Adipose tissue (tissue), 3 donors: ENCODE results near the gene ZMIZ1. TPM values are rescaled to one million over a fixed set of nuclear protein-coding genes. Genes with fewer than 3 reads are reported as not detected.
A peak's percentile ranks its signal among the peaks of the same experiment; 100 is the strongest.
"Not testable (repeated sequence)": the region's sequence is repeated elsewhere in the genome, so short reads cannot be mapped to it uniquely, and the experiment has no call there.

ENCODE experiments used
- H3K27ac ChIP-seq: one replicate; pipeline ENCODE4 v1.5.1; 2013; ENCODE audit warnings: low read depth, low read length
- WGBS, 3 donors: extraction: QIAGEN DNeasy Blood & Tissue Kit; methylation state at CpG; one replicate each; pipeline ENCODE4 v1.1.7; 2013; 5-methylcytosine and 5-hydroxymethylcytosine counted together
- polyA plus RNA-seq, 3 donors: library from polyadenylated mRNA; stranded (reverse); fragments of 200-250 nt; gene quantifications; one replicate each; pipeline ENCODE4 v1.2.3, GENCODE V29; 2013
- donor health status: healthy with polysubstance abuse.
- donor health status: Bipolar disorder and iron deficiency.
- donor health status: healthy.

Gene ZMIZ1
- polyA plus RNA-seq, 3 donors: 17.4 to 37.1 (median 26.1) TPM

DNA sequence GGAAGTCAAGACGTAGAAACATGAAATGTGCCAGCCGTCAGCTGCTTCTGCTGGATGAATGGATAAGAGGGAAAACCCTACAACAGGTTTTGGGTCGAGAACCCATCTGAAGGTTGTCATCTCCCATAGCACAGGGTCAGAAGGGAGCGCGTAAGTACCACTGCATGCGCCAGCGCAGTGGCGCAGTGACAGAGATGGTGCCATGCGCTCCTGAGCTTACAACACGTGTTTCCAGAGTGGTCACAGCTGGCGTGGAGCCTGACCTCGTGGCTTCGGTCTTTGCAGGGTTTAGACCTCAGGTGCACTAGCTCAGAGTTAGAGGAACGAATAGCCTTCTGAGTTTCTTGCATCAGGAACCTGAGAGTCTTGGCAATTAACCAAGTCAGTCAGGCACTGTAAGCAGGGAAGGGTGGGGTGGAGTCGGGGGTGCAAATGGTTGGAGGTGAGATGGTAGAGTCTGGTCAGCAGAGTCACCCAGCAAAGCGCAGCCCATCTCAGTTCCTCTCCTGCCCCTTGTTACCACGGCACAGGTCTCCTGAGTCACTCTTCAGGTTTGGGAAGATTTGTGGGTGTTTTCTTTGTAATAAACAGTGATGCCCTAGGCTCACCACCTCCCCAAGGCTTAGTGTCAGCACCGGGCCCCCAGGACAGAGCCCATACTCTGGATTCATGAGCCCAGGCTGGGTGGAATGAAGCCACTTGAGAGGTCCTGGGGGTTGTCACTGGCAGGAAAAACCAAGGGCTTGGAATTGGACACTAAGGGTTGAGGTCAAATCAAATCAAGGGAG, 194.4 kb downstream of the ZMIZ1 start:
- H3K27ac ChIP-seq: no peak overlapping the region
- WGBS, 3 donors: 77 to 90% (median 83%) methylated on average over 18 of the region's 18 CpGs

DNA sequence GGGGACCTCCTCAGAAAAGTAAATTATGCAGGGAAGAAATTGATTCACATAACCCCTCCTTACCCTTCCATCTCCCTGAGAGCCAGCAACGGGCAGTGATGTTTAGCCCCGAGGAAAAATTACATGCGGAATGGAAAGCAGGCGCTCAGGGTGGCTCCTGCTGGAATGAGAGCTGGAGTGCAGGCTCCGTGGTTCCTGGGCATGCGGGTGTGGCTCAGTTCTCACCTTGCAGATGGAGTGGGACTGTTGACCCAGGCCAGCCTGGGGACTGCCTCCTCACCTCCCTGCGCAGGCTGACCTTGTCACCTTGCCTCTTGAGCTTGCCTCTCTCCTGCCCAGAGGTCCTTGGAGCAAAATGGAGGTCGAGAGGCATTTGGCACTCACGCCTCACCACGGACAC, 195.2 kb downstream of the ZMIZ1 start:
- no peak overlapping the region for H3K27ac ChIP-seq
- WGBS, 3 donors: 85 to 91% (median 88%) methylated on average over 10 of the region's 10 CpGs

- no peak overlapping the region for H3K27ac ChIP-seq
- 64 to 73% (median 65%) methylated on average over 10 of the region's 10 CpGs for WGBS, 3 donors
Measured at GRCh38 chr10:79264942-79265341, 196.2 kb downstream of the ZMIZ1 start.

- 35 to 66% (median 39%) methylated on average over 6 of the region's 6 CpGs for WGBS, 3 donors
- no peak overlapping the region for H3K27ac ChIP-seq
Measured at GRCh38 chr10:79266084-79266483, 197.3 kb downstream of the ZMIZ1 start.

- peak overlapping the region; percentile 68 for H3K27ac ChIP-seq
- 23 to 81% (median 34%) methylated on average over 11 of the region's 11 CpGs for WGBS, 3 donors
Measured at GRCh38 chr10:79266543-79267312, 198.0 kb downstream of the ZMIZ1 start.

DNA sequence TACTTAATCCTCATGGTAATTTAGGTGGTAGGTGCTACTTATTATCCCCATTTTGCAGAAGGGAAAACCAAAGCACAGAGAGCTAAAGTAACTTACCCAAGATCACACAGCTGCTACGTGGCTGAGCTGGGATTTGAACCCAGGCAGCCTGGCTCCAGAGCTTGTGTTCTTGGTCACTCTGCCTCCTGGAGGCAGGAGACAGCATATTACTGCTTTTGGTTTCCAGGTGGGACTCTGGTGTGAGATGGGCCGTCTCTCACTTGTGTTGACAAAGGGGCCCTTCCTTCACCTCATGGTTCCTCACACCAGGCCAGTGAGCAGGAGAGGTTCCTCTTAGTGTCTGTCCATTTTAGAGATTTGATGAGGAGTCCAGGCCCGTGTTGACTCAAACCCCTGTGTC, 198.7 kb downstream of the ZMIZ1 start:
- WGBS, 3 donors: 66 to 73% (median 66%) methylated on average over 3 of the region's 3 CpGs
- peak overlapping the region; percentile 68 for H3K27ac ChIP-seq

DNA sequence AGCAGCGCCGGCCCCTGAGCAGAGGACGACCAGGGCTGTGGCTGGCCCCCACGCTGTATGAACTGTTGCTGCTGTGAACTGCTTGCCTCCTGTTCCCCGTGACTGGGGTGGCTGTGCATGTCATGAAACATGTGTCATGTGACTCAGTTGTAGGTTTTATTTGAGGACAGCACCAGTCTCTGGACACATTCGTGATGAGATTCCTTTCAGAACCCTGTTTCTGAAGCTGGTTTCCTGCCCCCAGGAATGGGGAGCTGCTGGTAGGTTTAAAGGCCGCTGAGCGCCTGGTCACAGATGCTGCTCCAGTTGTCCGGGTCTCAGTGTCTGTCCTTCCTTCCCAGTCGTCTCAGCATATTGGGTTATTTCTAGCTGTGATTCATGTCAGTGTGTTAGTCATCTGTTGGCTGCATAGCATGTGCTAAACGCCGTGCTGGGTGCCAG, 199.4 kb downstream of the ZMIZ1 start:
- 69 to 88% (median 71%) methylated on average over 12 of the region's 12 CpGs for WGBS, 3 donors
- H3K27ac ChIP-seq: no peak overlapping the region

DNA sequence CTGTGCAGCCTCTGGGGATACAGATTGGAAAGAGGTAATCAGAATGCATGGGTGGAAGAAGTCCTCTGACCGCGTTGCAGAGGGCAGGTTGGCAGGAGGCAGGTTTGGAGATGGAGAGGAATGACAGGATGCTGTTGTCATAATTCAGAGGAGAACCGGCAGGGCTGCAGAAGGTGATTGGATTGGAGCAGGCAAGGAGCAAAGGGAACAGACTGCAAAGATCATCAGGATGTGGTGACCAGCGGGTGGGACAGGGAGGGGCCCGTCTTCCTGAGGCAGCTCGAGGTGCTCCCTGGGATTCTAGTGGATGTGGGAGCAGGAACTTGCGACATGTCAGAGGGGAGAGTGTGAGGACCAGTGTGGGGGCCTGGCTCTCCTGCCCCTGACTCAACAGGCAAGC, 200.0 kb downstream of the ZMIZ1 start:
- H3K27ac ChIP-seq: no peak overlapping the region
- WGBS, 3 donors: 49 to 75% (median 53%) methylated on average over 7 of the region's 7 CpGs

GRCh38 chr10:79269443-79269842, 200.7 kb downstream of the ZMIZ1 start:
- WGBS, 3 donors: 92 to 97% (median 96%) methylated on average over 5 to 6 of the region's 6 CpGs
- no peak overlapping the region for H3K27ac ChIP-seq

GRCh38 chr10:79269969-79270368, 201.2 kb downstream of the ZMIZ1 start:
- H3K27ac ChIP-seq: no peak overlapping the region
- WGBS, 3 donors: 80 to 85% (median 83%) methylated on average over 7 of the region's 7 CpGs

DNA sequence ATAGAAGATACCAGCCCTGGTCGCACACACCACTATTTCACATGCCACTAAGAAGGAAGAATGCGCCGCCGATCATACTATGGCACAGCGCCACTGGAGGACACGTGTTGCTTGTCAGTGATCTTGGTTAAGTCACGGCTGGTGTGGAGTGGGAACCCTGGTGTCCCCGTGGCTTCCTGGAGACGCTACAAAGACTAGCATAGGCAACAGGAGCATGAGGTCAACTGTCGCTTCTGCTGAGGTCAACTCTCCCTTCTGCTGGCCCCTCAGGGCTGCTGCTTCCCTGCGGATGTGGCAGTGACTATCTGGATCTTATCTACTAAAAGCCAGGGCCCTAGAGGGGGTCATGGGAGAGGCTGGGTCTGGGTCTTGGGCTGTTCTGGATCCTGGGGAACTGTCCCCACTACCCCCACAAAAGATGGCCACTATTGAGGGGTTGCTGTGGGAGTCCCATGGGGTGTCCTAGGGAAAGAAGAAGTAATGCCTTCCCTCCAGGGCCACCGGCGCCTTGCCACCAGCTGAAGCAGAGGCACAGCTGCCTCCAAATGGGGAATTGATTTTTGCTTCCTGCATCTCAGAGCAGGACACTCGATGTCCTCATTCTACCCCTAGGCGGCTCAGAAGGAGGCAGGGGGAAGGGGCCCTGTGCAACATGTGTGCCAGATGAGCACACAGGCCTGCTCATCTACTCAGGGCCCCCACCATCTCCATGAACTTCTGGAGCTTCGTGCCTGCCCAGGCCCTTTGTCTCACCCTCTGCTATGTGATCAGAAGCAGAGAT, 201.9 kb downstream of the ZMIZ1 start:
- 59 to 80% (median 63%) methylated on average over 16 of the region's 16 CpGs for WGBS, 3 donors
- H3K27ac ChIP-seq: no peak overlapping the region

DNA sequence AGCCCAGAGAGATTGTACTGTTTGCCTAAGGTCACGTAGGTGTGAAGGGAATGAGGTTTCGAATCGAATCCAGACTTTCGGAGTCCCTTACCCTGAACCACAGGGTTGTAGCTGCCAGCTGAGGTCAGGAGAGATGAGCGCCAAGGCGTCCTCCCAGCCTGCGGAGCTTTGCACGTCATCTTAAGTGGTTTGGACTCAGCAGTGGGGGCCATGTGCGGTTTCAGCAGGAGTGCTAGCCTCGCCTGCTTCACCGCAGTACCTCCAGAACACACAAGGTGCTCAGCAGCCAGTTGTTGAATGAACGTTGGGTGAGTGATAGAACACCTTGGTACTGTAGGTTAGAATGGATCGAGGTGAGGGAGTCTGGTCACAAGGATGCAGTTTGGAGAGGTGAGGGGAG, 203.6 kb downstream of the ZMIZ1 start:
- no peak overlapping the region for H3K27ac ChIP-seq
- WGBS, 3 donors: 74 to 93% (median 75%) methylated on average over 13 of the region's 13 CpGs

DNA sequence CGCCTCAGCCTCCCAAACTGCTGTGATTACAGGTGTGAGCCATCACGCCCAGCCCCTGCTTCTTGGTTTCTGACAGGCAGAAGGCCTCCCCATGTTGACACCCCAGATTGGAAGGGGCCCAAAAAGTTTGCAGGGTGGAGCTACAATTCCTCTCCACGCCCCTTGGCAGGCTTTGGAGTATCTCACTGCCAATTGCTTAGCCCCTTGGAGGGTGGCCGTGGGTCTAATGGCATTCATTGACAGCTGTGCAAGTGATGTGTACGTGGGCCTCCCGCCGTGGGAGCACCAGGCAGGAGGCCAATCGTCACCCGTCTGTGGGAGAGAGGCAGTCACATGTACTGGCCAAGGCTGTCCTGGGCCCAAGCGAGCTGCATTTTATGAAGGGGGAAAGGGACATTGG, 204.8 kb downstream of the ZMIZ1 start:
- WGBS, 3 donors: 59 to 66% (median 63%) methylated on average over 10 of the region's 10 CpGs
- H3K27ac ChIP-seq: no peak overlapping the region

GRCh38 chr10:79274279-79275104, 205.7 kb downstream of the ZMIZ1 start:
- WGBS, 3 donors: 51 to 68% (median 57%) methylated on average over 30 to 32 of the region's 32 CpGs
- H3K27ac ChIP-seq: peak overlapping the region; percentile 41

DNA sequence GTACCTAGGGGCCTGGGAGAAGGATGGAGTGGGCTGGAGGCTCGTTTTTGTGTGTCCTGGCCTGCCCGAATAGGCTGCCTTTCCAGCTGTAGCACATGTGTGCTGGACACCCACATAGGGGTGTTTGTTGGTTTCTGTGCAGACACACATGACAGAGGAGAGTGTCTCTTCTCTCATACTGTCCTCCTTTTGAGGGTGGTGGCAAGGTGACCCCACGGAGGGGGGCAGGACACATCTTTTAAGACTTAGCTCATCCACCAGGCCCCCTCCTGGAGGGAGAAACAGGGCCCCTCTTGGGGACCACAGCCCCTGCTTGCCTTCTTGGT, 206.3 kb downstream of the ZMIZ1 start:
- WGBS, 3 donors: 50 to 64% (median 59%) methylated on average over 3 of the region's 3 CpGs
- no peak overlapping the region for H3K27ac ChIP-seq

DNA sequence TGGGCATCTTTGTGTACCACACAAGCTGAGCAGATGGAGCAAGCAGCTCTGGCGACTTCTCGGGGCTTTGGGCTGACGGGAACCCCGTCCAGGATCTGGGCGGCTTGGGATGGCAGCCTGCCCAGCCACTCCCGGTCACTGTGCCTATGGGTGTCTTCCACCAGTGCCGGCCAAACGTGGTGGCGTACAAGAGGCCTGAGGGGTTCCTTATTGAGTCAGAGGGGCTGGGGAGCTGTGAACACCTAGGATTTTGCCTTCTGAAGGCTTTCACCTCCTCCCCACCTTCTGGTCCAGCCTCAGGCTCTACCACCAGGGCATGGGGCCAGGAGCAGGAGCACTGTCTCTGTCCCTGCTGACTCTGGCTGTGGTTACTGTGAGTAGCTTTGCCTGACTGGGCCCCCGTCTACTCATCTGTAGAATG, 206.7 kb downstream of the ZMIZ1 start:
- 39 to 67% (median 48%) methylated on average over 10 of the region's 10 CpGs for WGBS, 3 donors
- no peak overlapping the region for H3K27ac ChIP-seq

DNA sequence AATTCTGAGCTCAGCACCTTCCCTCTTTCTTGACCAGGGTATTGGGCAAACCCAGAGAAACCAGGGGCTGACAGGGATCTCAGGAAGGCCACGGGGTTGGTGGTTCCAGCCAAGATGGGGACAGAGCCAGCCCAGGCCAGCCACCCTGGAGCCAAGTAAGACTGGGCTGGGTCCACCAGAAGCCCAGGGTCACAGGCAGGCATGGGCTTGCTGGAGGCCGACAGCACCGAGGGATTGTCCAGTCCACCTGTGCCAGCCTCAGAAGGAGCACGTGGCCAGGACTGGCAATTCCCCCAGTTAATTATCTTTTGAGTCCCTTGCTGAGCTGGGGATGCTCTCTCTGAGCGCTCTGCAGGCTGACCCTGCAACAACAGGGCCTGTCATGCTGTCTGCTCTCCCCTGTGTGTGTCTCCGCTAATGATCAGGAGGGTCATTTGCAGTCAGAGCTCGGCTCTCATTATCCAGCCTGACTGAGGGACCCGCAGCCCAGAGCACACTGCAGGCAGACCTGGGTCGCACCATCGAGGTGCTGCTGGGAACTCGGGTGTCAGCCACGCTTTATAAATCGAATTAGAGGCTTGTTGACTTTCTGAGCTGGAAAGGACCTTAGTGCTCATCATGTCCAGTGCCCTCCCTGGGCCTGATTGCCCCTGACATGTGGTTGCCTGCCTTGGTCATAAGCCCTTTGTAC, 209.0 kb downstream of the ZMIZ1 start:
- H3K27ac ChIP-seq: no peak overlapping the region
- 87 to 90% (median 89%) methylated on average over 13 of the region's 13 CpGs for WGBS, 3 donors

DNA sequence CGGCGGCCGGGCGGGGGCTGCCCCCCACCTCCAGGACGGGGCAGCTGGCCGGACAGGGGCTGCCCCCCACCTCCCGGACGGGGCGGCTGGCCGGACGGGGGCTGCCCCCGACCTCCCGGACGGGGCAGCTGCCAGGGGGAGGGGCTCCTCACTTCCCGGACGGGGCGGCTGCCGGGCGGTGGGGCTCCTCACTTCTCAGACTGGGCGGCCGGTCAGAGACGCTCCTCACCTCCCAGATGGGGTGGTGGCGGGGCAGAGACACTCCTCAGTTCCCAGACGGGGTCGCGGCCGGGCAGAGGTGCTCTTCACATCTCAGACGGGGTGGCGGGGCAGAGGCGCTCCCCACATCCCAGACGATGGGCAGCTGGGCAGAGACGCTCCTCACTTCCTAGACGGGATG, 210.3 kb downstream of the ZMIZ1 start:
- WGBS, 3 donors: 90 to 99% (median 97%) methylated on average over 20 to 33 of the region's 33 CpGs

More for the DNA sequence above, 210.3 kb downstream of the ZMIZ1 start:
- H3K27ac ChIP-seq: not testable (repeated sequence)
